NCI-H82 (cell line): ENCODE results near the gene PDE11A.
"Not testable (repeated sequence)": the region's sequence is repeated elsewhere in the genome, so short reads cannot be mapped to it uniquely, and the experiment has no call there.

Source experiments
- DNase-seq: peaks from one replicate; lab custom pipeline; 2025; lab: John Stamatoyannopoulos, UW

PDE11A gene

DNA sequence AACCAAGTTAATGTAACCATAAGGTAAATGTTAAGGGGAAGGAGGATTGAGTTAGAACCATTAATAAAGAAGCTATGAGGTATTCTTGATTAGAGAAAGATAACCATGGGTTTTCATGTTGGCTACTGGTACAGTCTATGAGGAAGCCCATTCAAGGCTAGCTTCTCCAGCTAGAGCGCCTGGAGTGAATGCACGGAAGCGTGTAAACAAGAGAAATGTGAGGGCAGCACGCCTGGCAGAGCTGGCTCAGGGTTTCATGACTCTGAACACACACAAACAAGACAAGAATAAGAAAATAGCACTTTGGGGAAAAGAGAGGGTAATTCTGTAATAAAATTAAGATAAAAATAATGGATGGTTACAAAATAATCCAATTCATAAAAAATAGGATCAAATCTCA is 255.3 kb downstream of the PDE11A start:
- DNase-seq, result no peak

DNA sequence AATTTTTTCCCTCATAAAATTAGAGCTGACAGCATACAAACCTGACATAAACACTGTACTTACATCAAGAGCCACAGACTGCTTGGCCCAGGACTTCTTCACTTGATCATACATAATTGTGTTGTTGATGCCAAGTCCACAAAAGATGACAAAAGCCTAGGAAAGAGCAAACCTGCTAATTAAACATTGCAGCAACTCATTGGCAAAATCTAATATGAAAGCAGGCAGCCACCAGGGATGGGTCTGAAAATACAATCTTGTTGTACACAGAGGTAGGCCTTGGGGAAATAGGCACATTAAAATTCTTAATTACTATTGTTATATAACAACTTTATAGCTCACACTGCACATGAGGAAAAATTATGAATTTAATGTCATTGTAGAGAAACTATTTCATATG is 255.8 kb downstream of the PDE11A start:
- no peak for DNase-seq

DNA sequence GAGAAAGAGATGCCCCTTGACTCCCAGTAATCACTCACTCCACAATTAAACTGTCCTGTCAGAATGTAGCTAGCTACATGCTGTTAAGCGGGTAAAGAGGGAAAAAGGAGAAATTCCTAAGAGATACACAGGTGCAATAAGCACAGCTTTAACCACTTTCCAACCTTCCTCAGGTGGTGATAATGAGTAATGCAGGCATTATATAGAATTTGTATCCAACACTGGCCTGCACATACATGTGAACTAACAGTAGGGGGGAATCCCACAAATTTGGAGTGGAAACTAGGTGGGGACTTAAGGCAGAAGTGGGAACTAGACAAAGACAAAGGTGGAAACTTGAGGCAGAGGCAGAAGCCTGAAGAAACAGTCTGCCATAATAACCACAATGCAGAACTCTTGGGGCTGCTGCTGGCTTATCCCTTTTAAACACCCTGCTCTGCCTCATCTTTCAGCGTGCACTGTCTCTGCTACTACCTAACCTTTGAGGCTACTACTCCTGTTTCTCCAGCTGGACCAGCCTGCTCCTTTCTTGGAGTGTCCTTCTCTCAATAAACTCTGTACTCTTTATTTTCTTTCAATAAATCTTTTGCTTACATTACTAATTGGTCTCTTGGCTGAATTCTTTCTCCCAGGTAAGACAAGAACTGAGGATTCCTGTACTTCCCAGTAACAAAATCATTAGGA is 259.7 kb downstream of the PDE11A start:
- no peak for DNase-seq

- no peak for DNase-seq
Observed at GRCh38 chr2:177810906-177811305, 261.7 kb downstream of the PDE11A start.

- no peak for DNase-seq
Observed at GRCh38 chr2:177808984-177809809, 263.4 kb downstream of the PDE11A start.

DNA sequence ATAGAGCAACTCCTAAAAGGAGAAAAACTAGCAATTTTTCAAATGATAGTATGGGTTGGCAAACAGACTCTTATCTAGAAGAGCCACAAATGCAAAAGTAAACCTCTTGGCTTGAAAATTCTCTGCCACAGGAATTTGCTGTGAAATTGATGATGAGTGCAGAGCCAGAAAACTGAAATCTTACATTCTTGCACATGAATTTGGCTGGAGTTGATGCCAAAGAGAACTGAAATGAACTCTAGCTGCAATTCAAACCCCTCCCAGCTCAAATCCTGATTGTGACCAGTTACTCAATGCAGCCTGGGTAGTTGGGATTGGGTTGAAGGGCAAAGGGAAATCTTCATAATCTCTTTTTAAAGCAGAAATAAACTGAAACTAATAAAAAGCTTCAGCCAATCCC is 266.6 kb downstream of the PDE11A start:
- no peak for DNase-seq

- DNase-seq, result peak; percentile 67
Observed at GRCh38 chr2:177799531-177799930, 273.0 kb downstream of the PDE11A start.

- no peak for DNase-seq
Observed at GRCh38 chr2:177797808-177798207, 274.8 kb downstream of the PDE11A start.

- DNase-seq, result no peak
Observed at GRCh38 chr2:177796654-177797415, 275.7 kb downstream of the PDE11A start.

DNA sequence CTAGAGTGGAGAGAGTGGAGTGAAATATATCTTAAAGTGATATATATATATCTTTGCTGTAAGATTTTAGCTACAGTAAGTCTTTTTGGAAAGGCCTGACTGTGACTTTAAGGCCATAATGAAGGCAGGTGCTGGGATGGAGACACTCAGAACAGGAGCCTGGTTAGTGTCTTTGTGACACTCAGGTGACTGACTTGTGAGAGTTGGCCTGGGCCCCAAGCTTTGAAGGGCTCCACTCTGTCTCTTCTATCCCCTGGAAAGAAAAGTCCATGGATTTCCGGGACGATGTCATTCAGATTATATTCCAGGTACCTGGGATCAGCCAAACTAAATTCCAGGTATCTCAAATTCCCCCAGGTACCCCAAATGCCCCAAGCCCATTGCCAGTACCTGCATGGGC is 276.6 kb downstream of the PDE11A start:
- DNase-seq, result no peak

GRCh38 chr2:177785143-177785542 is 287.4 kb downstream of the PDE11A start:
- not testable (repeated sequence) for DNase-seq

GRCh38 chr2:177784745-177785067 is 287.9 kb downstream of the PDE11A start:
- peak; percentile 41 for DNase-seq

- DNase-seq, result no peak
Observed at GRCh38 chr2:177783835-177784744, 288.5 kb downstream of the PDE11A start.

DNA sequence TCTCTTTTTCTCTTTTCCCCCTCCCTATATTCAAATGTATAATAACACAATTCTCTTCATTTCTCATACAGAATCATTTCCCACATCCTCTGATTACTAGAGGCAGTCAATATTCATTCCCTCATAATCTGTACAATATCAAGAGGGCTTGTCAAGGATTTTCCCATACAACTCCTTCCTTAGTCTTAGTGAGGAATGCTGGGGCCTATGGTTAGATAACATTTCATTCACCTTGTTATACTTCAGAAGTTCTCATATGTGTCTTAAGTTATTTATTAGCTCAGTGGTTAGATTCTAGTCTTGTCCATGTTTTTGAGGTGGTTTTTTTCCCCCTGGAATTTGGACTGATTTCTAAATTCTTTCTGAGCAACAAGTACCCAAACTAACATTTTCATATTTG is 289.5 kb downstream of the PDE11A start:
- no peak for DNase-seq

GRCh38 chr2:177782613-177783012 is 290.0 kb downstream of the PDE11A start:
- no peak for DNase-seq

DNA sequence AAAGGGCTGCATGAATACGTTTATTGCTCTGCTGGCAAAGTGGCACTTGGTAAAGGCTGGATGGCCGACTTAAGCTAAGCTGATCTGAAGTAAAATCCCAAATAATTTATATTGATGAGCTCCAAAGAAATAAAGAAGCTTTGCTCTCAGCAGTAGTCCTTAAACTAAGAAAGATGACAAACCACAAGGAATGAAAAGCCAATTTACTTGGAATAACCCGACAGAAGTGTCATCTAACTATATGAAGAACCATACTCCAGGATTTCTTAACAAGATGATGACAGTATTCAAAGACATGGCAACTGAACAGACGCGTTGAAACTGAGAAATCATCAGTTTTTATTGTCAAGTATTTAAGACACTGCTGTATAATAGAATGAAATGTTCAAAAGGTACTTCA is 294.1 kb downstream of the PDE11A start:
- peak; percentile 77 for DNase-seq

DNA sequence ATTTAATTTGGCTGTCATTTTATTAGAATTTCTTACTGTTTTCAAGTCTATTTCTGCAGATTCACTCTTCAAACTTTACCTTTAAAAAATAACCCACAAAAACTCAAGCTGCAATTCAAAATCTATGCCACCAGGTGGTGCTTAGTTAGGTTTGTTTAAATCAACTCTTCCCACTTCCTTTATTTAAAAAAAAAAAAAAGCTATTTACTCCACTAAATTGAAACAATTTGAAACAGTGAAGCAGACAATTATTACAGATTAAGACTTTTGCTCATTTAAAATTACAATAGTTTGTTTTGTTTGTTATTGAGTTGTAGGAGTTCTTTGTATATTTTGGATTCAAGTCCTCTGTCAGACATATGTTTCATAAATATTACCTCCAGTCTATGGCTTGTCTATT is 300.0 kb downstream of the PDE11A start:
- DNase-seq, result peak; percentile 42

DNA sequence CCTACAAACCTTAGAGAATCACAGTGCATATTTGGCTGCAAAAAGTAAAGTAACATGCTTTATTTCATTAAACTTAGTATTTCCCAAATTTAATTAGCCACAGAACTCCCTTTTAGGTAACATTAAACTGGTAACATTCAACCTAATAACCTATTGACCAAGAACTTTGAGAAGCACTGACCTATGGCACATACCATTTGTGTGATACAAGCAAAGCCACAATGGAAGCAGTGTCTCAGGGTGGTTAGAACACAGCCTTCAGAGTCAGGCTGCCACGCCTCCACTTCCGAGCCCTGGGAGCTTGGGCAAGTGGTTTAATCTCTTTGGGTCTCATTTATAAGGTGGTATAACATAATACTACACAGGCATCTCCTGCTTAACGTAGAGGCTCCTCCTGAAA is 301.4 kb downstream of the PDE11A start:
- no peak for DNase-seq

DNA sequence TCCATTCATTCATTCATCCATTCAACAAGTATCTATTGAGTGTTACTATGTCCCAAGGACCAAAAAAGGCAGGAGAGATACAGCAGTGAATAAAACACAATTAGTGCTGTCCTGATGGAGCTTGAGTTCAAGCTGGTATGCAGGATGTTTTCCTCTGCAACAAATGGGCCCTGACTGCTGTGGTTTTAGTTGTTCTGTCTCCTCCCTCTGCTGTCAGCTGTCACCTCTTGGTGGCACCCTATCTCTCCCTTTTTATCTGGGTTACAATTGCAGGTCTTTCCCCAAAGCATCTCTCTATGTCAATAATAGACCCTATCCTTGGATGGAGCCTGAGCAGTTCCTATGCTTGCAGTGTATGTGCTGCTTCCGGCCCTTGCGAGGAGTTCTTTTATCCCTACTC is 304.8 kb downstream of the PDE11A start:
- DNase-seq, result peak; percentile 23

DNA sequence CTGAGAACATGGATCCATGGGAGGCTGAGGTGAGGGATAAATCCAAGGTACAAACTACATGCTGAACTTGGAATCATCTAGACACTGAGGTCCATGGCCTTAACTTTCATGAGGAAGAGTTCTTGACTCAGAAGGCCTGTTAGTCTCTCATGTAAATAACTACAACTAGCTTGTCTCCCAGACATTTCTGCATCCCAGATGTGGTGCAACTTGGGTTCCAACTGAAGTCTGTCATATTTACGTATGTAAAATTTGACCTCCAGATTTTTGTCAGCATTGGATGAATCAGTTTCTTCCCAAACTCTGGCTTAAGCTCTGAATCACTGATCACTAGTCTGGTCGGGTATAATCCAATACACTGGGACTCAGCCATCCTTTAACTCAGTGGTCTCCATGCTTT is 306.9 kb downstream of the PDE11A start:
- no peak for DNase-seq

DNA sequence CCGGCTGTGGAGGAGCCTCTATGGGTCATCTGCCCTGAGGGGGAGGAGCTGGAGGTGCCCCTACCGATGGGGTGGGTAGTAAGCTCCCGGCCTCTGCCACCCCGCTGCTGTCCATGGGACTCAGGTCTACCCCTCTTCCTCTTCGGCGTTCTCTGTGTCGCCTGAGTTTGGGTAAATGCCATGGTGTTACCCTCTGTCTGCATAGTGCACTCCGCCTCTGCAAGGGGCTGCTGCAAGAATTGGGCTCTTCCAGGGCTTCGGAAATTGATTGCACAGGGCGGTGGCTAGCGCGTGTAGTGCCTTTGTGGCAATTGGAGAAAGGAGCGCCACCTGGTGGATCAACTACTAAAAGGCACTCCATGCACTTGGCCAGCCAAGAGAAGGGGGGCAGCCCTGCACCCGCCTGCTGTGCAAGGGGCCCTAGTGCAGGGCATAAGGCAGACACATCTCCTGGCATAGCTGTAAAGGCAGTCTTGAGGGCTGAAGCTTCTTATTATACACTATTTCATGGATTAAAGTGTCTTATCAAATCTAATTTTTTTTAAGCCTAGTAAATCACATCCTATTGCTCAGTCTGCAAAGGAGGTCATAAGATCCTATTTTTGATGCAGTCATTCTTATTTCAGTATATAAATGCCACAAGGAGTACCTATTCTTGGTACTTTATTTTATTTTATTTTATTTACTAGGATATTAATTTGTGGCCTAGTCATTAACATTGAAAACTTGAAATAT is 308.9 kb downstream of the PDE11A start:
- peak; percentile 94 for DNase-seq
